HuH-7 (cell line): ENCODE data around the gene ITPR1.

Source experiments
- DNase-seq: peaks from one replicate; pipeline ENCODE4 v3.0.0; 2011; ENCODE audit warnings: low spot score

ITPR1 gene

GRCh38 chr3:4509983-4510755 is 17.0 kb downstream of the ITPR1 start:
- DNase-seq: no peak

GRCh38 chr3:4511491-4512262 is 18.5 kb downstream of the ITPR1 start:
- DNase-seq: no peak

- DNase-seq: no peak
Observed at GRCh38 chr3:4512895-4513616, 19.9 kb downstream of the ITPR1 start.

DNA sequence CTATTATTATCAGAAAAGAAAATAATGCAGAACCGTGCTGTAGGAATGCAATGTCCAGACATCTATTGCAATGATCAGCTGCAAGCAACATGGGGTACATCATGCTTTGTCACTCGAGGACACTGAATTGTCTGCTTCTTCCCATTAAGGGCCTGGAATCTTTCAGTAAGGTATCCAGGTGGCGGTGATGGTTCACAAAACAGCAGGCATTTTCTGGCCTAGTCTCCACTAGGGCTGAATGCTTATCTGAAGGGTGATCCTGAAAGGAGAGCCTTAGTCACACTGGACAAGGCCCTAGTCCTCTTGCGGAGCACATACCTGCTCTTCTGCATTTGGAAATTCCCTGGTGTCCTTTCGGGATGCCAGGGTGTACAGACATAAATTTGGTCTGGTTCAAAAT is 21.2 kb downstream of the ITPR1 start:
- DNase-seq: no peak

- no peak for DNase-seq
Observed at GRCh38 chr3:4514916-4515315, 21.8 kb downstream of the ITPR1 start.

- DNase-seq: no peak
Observed at GRCh38 chr3:4515916-4516579, 22.9 kb downstream of the ITPR1 start.

DNA sequence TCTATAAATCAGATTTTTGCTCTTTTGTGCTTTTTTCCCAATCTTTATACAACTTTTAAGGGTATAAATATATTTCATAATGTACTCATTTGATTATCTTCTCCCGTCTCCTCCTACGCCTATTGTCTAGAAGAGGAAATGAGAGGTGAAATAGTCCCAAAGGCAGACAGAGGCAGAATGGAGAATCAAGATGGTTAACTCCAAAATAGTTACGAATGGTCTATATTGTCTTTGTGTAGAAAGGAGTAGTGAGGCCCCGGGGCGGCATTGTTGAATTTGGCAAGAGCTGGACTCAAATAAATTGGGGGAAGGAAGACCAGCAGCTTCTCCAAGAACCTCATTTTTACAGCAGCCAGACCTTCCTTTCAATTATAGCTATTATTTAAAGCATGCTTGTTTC is 23.9 kb downstream of the ITPR1 start:
- DNase-seq: no peak

GRCh38 chr3:4517643-4518311 is 24.6 kb downstream of the ITPR1 start:
- no peak for DNase-seq

DNA sequence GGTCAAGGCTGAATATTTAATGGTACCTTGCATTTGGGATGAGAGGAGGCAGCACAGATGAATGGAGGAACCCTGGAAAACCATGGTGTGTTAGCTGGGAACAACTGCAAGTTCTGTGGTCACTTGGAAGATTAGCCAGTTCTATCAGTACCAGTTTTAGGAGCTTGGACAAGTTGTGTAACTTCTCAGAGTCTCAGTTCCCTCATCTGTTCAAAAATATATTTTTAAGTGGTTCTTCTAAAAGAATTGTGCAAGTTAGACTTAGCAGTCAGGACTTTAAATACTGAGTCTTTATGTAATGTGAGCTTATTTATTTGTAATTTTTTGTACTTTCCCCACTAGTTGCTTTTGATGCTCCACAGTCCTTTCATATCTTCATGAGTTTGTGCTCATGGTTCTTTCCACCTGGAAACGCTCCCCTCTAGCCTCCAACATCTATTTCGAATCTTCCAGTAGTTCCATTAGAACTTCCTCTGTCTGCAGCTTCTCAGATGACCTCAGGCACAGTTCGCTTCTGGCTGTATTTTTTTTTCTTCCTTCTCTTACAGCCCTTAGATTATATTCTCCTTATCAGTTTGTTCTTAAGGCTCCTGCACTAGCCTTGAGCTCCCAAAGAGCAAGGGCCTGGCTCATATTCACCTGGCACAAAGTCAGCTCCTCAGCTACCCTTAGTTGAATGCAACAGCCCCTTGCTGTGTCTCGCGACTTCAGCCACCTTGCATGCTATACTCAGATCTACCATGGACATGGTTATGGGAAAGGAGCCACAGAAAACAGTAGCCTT is 27.1 kb downstream of the ITPR1 start:
- DNase-seq: no peak

DNA sequence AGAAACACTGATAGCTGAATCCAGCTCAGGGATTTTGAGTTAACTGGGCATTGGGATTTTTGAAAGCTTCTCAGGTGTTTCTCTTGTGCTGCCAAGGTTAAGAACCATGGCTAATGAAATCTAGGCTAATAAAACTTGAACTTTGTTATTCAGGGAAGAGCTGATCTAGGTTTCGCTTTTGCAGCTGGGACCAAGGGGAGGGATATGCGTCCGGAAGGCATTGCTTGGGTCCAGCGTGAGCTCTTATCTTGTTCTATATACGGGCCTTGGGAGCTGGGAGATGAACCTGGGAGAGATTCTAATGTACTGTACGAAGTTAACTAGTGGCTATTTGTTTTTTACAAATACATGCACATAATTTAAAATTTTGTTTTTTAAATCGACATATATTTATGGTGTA is 29.8 kb downstream of the ITPR1 start:
- no peak for DNase-seq

GRCh38 chr3:4523710-4524698 is 30.9 kb downstream of the ITPR1 start:
- DNase-seq: no peak

- DNase-seq: no peak
Observed at GRCh38 chr3:4525560-4526223, 32.5 kb downstream of the ITPR1 start.

GRCh38 chr3:4528320-4528719 is 35.2 kb downstream of the ITPR1 start:
- no peak for DNase-seq

- DNase-seq: no peak
Observed at GRCh38 chr3:4528819-4529600, 35.9 kb downstream of the ITPR1 start.

- DNase-seq: no peak
Observed at GRCh38 chr3:4529876-4530588, 36.9 kb downstream of the ITPR1 start.

DNA sequence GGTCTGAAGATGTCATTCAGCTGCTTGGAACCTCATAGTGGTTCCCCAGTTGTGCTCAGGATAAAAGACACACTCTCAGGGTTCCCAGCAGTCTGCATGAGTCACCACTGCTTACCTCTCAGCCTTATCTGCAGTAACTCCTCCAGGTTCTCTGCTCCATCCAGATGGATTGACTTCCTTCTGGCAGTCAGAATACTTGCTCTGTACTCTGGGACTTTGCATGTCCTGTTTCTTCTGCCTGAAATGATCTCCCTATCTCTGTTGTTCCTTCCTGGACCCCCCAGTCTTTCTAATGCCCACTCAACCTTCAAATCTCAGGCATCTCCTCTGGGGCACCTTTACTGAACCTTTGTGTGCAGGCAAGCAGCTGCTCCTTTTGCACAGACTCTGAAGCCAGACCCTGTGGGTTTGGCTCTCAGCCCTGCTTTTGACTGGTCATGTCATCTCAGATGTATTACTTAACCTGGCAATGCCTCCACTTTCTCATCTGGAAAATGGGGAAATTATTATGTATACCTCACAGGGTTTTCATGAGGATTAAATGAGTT is 38.4 kb downstream of the ITPR1 start:
- no peak for DNase-seq

GRCh38 chr3:4532535-4533112 is 39.5 kb downstream of the ITPR1 start:
- no peak for DNase-seq
